NCI-H2196 treated with DMSO at 0.1 percent for 48 hours (cell line): ENCODE measurements around the gene GMIP.

Source experiments
- DNase-seq: peaks from one replicate; lab custom pipeline; 2025; ENCODE audit not compliant: unreplicated experiment; lab: John Stamatoyannopoulos, UW

Gene GMIP

GRCh38 chr19:19579533-19580361, 63.7 kb downstream of the GMIP start:
- DNase-seq, result no peak
